Lower leg skin (tissue), 3 donors: ENCODE data around the gene CCK.

Source experiments
- CTCF ChIP-seq, 3 donors: fragments of 450-650 bp; IDR thresholded peaks; one replicate each; pipeline ENCODE4 v1.5.1; 2016; ENCODE audit warnings: antibody characterized with exemption in 3 of 3, mild to moderate bottlenecking in 3 of 3, moderate library complexity in 2 of 3
- POLR2A ChIP-seq, 2 donors: fragments of 450-650 bp; IDR thresholded peaks; one replicate each; pipeline ENCODE4 v1.6.1; 2016 to 2017; ENCODE audit warnings: antibody characterized with exemption in 2 of 2, mild to moderate bottlenecking in 1 of 2, moderate library complexity in 1 of 2

DNA sequence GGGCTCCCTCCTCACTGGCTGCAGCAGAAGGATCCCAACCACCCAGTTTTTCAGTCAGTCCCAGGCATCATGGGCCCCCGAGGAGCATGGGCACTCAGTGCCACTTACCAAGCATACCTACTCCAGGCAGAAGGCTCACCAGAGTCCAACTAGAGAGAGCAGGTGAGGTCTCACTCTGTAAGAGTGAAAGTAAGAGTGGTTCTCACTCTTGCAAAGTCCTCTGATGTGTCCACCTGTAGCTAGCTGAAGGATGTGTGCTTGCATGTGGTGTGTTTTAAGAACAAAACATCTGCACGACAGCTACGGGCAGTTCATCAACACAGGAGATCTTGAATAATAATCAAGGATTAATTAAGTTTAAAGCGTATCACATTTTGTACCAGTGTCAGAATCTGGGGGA lies 49.7 kb downstream of the CCK start:
- no peak for TF ChIP-seq CTCF (IDR thresholded peaks at IDR 0.05)
- no peak for TF ChIP-seq POLR2A (IDR thresholded peaks at IDR 0.05)
